GM12864 (cell line): ENCODE measurements around the gene HOXC11.

ENCODE experiments used
- DNase-seq: peaks from one replicate; pipeline ENCODE4 v3.0.0-alpha.2; 2011; ENCODE audit warnings: low read depth
- H3K4me3 ChIP-seq: 2 replicates; pipeline ENCODE4 v1.5.1; 2011; ENCODE audit warnings: mild to moderate bottlenecking, low read depth, low read length, control low read depth
- CTCF ChIP-seq: IDR thresholded peaks from 2 replicates; pipeline ENCODE4 v1.5.1; 2011; ENCODE audit warnings: low read depth, mild to moderate bottlenecking, moderate library complexity, low read length, control low read depth, inconsistent platforms; ENCODE audit errors: missing control alignments

HOXC11 gene

GRCh38 chr12:53966385-53967133, 6.4 kb upstream of the HOXC11 start:
- no peak overlapping the region for H3K4me3 ChIP-seq
- no peak for TF ChIP-seq CTCF
- DNase-seq: no peak

- no peak for TF ChIP-seq CTCF
- DNase-seq: no peak
- no peak overlapping the region for H3K4me3 ChIP-seq
Observed at GRCh38 chr12:53967421-53967925, 5.5 kb upstream of the HOXC11 start.

GRCh38 chr12:53968214-53969127, 4.5 kb upstream of the HOXC11 start:
- no peak for DNase-seq
- no peak for TF ChIP-seq CTCF
- no peak overlapping the region for H3K4me3 ChIP-seq

- DNase-seq: no peak
- TF ChIP-seq CTCF: no peak
- no peak overlapping the region for H3K4me3 ChIP-seq
Observed at GRCh38 chr12:53969588-53970259, 3.2 kb upstream of the HOXC11 start.

- H3K4me3 ChIP-seq: no peak overlapping the region
- TF ChIP-seq CTCF: no peak
- no peak for DNase-seq
Observed at GRCh38 chr12:53970451-53970850, 2.5 kb upstream of the HOXC11 start.

- no peak for TF ChIP-seq CTCF
- no peak for DNase-seq
- no peak overlapping the region for H3K4me3 ChIP-seq
Observed at GRCh38 chr12:53971129-53971528, 1.8 kb upstream of the HOXC11 start.
